Natural killer cell treated with Interleukin-12 subunit alpha and Interleukin-12 subunit beta and Interleukin-15 and Interleukin-18, amount 100 ng/mL, for 72 hours (primary cell): ENCODE data around the gene SEL1L3. TPM values are rescaled to one million over a fixed set of nuclear protein-coding genes. Genes with fewer than 3 reads are reported as not detected.

Source experiments
- ATAC-seq, 2 donors: fragments of 150-1000 bp; cut with Tn5 transposase in 1 of 2; sonication (Bioruptor Pico), chemical (Tn5 transposase) in 1 of 2; 2 replicates each; pipeline ENCODE4 v1.10.0; 2021
- DNase-seq: peaks from one replicate; pipeline ENCODE4 v3.0.0; 2022; ENCODE audit warnings: low spot score
- H3K27ac Mint-ChIP-seq, 2 donors: 1 replicate in 1 of 2; 2 replicates in 1 of 2; pipeline ENCODE4 v1.8.0; 2022; ENCODE audit warnings: mixed read lengths in 2 of 2, mild to moderate bottlenecking in 1 of 2, moderate library complexity in 1 of 2
- H3K27me3 Mint-ChIP-seq, 2 donors: 1 replicate in 1 of 2; 2 replicates in 1 of 2; pipeline ENCODE4 v1.8.0; 2022; ENCODE audit warnings: mixed read lengths in 2 of 2
- H3K36me3 Mint-ChIP-seq: one replicate; pipeline ENCODE4 v1.8.0; 2022; ENCODE audit warnings: mixed read lengths
- H3K4me1 Mint-ChIP-seq, 2 donors: 1 replicate in 1 of 2; 2 replicates in 1 of 2; pipeline ENCODE4 v1.8.0; 2022; ENCODE audit warnings: low read depth in 2 of 2, mixed read lengths in 2 of 2, mild to moderate bottlenecking in 1 of 2
- H3K4me3 Mint-ChIP-seq: one replicate; pipeline ENCODE4 v1.8.0; 2022; ENCODE audit warnings: mixed read lengths
- H3K9me3 Mint-ChIP-seq: 2 replicates; pipeline ENCODE4 v1.8.0; 2022; ENCODE audit warnings: mixed read lengths
- total RNA-seq, 2 donors: library from RNA; stranded (reverse); gene quantifications; one replicate each; pipeline ENCODE4 v1.2.3, GENCODE V29; 2022

The SEL1L3 gene
- total RNA-seq, 2 donors from 2014 or later, result 35.0 to 54.4 TPM

GRCh38 chr4:25814301-25815136 lies 48.3 kb downstream of the SEL1L3 start:
- peaks cover 0 to 5% of the 10 kb centered on the region in 2 donors for H3K4me1 Mint-ChIP-seq
- DNase-seq (no peak), ATAC-seq (no peak)
- no peak overlapping the region for H3K27ac Mint-ChIP-seq
- no peaks in the 10 kb centered on the region for H3K9me3 Mint-ChIP-seq
- H3K4me3 Mint-ChIP-seq, result no peak overlapping the region
- peaks cover 20% of the 10 kb centered on the region for H3K36me3 Mint-ChIP-seq
- H3K27me3 Mint-ChIP-seq, result no peaks in the 10 kb centered on the region

- Mint-ChIP-seq H3K4me3 (no peak overlapping the region), H3K9me3 (no peaks in the 10 kb centered on the region), H3K4me1 (peaks cover 0 to 5% of the 10 kb centered on the region in 2 donors), H3K36me3 (peaks cover 19% of the 10 kb centered on the region), H3K27me3 (no peaks in the 10 kb centered on the region), H3K27ac (no peak overlapping the region)
- no peak for DNase-seq
- no peak for ATAC-seq
Measured at GRCh38 chr4:25813448-25814106, 49.2 kb downstream of the SEL1L3 start.

- peaks cover 21% of the 10 kb centered on the region for H3K36me3 Mint-ChIP-seq
- no peak for DNase-seq
- peaks cover 0 to 5% of the 10 kb centered on the region in 2 donors for H3K4me1 Mint-ChIP-seq
- H3K4me3 Mint-ChIP-seq, result no peak overlapping the region
- no peaks in the 10 kb centered on the region for H3K9me3 Mint-ChIP-seq
- peak overlapping the region in 1 of 2 donors; percentile 40 for H3K27ac Mint-ChIP-seq
- H3K27me3 Mint-ChIP-seq, result no peaks in the 10 kb centered on the region
- ATAC-seq, result no peak
Measured at GRCh38 chr4:25811841-25812240, 50.9 kb downstream of the SEL1L3 start.

GRCh38 chr4:25811374-25811690 lies 51.5 kb downstream of the SEL1L3 start:
- Mint-ChIP-seq H3K4me3 (no peak overlapping the region), H3K27ac (no peak overlapping the region), H3K36me3 (peaks cover 19% of the 10 kb centered on the region), H3K27me3 (no peaks in the 10 kb centered on the region), H3K4me1 (peaks cover 0 to 2% of the 10 kb centered on the region in 2 donors), H3K9me3 (no peaks in the 10 kb centered on the region)
- ATAC-seq (no peak), DNase-seq (no peak)

- H3K4me1 Mint-ChIP-seq, result no peaks in the 10 kb centered on the region
- no peaks in the 10 kb centered on the region for H3K9me3 Mint-ChIP-seq
- H3K27ac Mint-ChIP-seq, result no peak overlapping the region
- H3K27me3 Mint-ChIP-seq, result no peaks in the 10 kb centered on the region
- ATAC-seq (peak in 1 of 2 donors; percentile 40), DNase-seq (no peak)
- no peak overlapping the region for H3K4me3 Mint-ChIP-seq
- peaks cover 18% of the 10 kb centered on the region for H3K36me3 Mint-ChIP-seq
Measured at GRCh38 chr4:25810461-25811373, 52.1 kb downstream of the SEL1L3 start.

- no peaks in the 10 kb centered on the region for H3K9me3 Mint-ChIP-seq
- no peak for DNase-seq
- peaks cover 18% of the 10 kb centered on the region for H3K36me3 Mint-ChIP-seq
- no peak for ATAC-seq
- no peaks in the 10 kb centered on the region for H3K4me1 Mint-ChIP-seq
- no peak overlapping the region for H3K27ac Mint-ChIP-seq
- H3K27me3 Mint-ChIP-seq, result no peaks in the 10 kb centered on the region
- no peak overlapping the region for H3K4me3 Mint-ChIP-seq
Measured at GRCh38 chr4:25809996-25810395, 52.8 kb downstream of the SEL1L3 start.

- no peak overlapping the region for H3K27ac Mint-ChIP-seq
- peaks cover 0 to 2% of the 10 kb centered on the region in 2 donors for H3K4me1 Mint-ChIP-seq
- peaks cover 12% of the 10 kb centered on the region for H3K36me3 Mint-ChIP-seq
- no peak for DNase-seq
- H3K9me3 Mint-ChIP-seq, result no peaks in the 10 kb centered on the region
- H3K27me3 Mint-ChIP-seq, result no peaks in the 10 kb centered on the region
- no peak for ATAC-seq
- H3K4me3 Mint-ChIP-seq, result no peak overlapping the region
Measured at GRCh38 chr4:25807102-25807728, 55.6 kb downstream of the SEL1L3 start.

- Mint-ChIP-seq H3K4me1 (peaks cover 0 to 2% of the 10 kb centered on the region in 2 donors), H3K4me3 (no peak overlapping the region), H3K27ac (no peak overlapping the region), H3K9me3 (no peaks in the 10 kb centered on the region), H3K27me3 (no peaks in the 10 kb centered on the region), H3K36me3 (peaks cover 20% of the 10 kb centered on the region)
- ATAC-seq (no peak), DNase-seq (no peak)
Measured at GRCh38 chr4:25805255-25805860, 57.4 kb downstream of the SEL1L3 start.

GRCh38 chr4:25803720-25804225 lies 59.0 kb downstream of the SEL1L3 start:
- ATAC-seq (no peak), DNase-seq (no peak)
- Mint-ChIP-seq H3K4me1 (peaks cover 0 to 2% of the 10 kb centered on the region in 2 donors), H3K27me3 (no peaks in the 10 kb centered on the region), H3K9me3 (no peaks in the 10 kb centered on the region), H3K36me3 (peaks cover 26% of the 10 kb centered on the region), H3K27ac (no peak overlapping the region), H3K4me3 (no peak overlapping the region)

- ATAC-seq (no peak), DNase-seq (no peak)
- peaks cover 23% of the 10 kb centered on the region for H3K36me3 Mint-ChIP-seq
- no peaks in the 10 kb centered on the region for H3K9me3 Mint-ChIP-seq
- no peaks in the 10 kb centered on the region for H3K27me3 Mint-ChIP-seq
- H3K4me1 Mint-ChIP-seq, result peaks cover 0 to 2% of the 10 kb centered on the region in 2 donors
- H3K4me3 Mint-ChIP-seq, result no peak overlapping the region
- no peak overlapping the region for H3K27ac Mint-ChIP-seq
Measured at GRCh38 chr4:25801594-25801993, 61.2 kb downstream of the SEL1L3 start.

GRCh38 chr4:25800245-25800644 lies 62.5 kb downstream of the SEL1L3 start:
- Mint-ChIP-seq H3K4me3 (no peak overlapping the region), H3K4me1 (peaks cover 0 to 2% of the 10 kb centered on the region in 2 donors), H3K27ac (no peak overlapping the region), H3K36me3 (peaks cover 23% of the 10 kb centered on the region), H3K27me3 (no peaks in the 10 kb centered on the region), H3K9me3 (no peaks in the 10 kb centered on the region)
- ATAC-seq (no peak), DNase-seq (no peak)

- Mint-ChIP-seq H3K27ac (no peak overlapping the region), H3K4me1 (peaks cover 0 to 2% of the 10 kb centered on the region in 2 donors), H3K9me3 (no peaks in the 10 kb centered on the region), H3K27me3 (no peaks in the 10 kb centered on the region), H3K4me3 (no peak overlapping the region), H3K36me3 (peaks cover 27% of the 10 kb centered on the region)
- DNase-seq (no peak), ATAC-seq (no peak)
Measured at GRCh38 chr4:25799522-25799921, 63.3 kb downstream of the SEL1L3 start.

- ATAC-seq, result no peak
- Mint-ChIP-seq H3K27me3 (no peaks in the 10 kb centered on the region), H3K36me3 (peaks cover 26% of the 10 kb centered on the region), H3K4me3 (no peak overlapping the region), H3K27ac (no peak overlapping the region), H3K4me1 (no peaks in the 10 kb centered on the region), H3K9me3 (no peaks in the 10 kb centered on the region)
- DNase-seq, result no peak
Measured at GRCh38 chr4:25797136-25797535, 65.7 kb downstream of the SEL1L3 start.
